ENCODE measurements around the gene FLT3LG. TPM values are rescaled to one million over a fixed set of nuclear protein-coding genes. Genes with fewer than 3 reads are reported as not detected.

Gene FLT3LG
- total and polyA plus RNA-seq, 9 of the 15 experiments (the other 6 are each of a cell fraction or from before 2014, with no cell fraction given), result 0.31 to 6.4 (median 1.1) TPM

GRCh38 chr19:49533551-49534488, 59.8 kb downstream of the FLT3LG start (continued):
- TF ChIP-seq TEAD1 (CRISPR knock-in tag; IDR thresholded peaks at IDR 0.05) (0 out of 4 replicates have a peak, but pooled peaks of 1 of the 2 experiments have one; percentile 44), KLF1 (tag; IDR thresholded peaks at IDR 0.05) (peak; percentile 74), MCM3 (IDR thresholded peaks at IDR 0.05) (no peak), UBTF (IDR thresholded peaks at IDR 0.05; ENCODE audit: borderline replicate concordance in 1 of 2, low read depth in 2 of 2, low read length in 2 of 2) (no peak), FOXP1 (CRISPR knock-in tag; IDR thresholded peaks at IDR 0.05) (peak; percentile 67)
